ENCODE measurements around the gene JAML.

- TF ChIP-seq ZNF274 (IDR thresholded peaks at IDR 0.05; ENCODE audit: low read depth, low read length) = no peak
- no peak for TF ChIP-seq SUZ12 (IDR thresholded peaks at IDR 0.05; ENCODE audit: extremely low read depth, insufficient read depth, insufficient read length)
- no peak for TF ChIP-seq YY1 (IDR thresholded peaks at IDR 0.05; ENCODE audit: insufficient read depth, insufficient read length)
These were observed 30.8 kb downstream of the JAML start for GRCh38 chr11:118193910-118194566.
